ENCODE measurements around the gene WDR64.

The WDR64 gene

DNA sequence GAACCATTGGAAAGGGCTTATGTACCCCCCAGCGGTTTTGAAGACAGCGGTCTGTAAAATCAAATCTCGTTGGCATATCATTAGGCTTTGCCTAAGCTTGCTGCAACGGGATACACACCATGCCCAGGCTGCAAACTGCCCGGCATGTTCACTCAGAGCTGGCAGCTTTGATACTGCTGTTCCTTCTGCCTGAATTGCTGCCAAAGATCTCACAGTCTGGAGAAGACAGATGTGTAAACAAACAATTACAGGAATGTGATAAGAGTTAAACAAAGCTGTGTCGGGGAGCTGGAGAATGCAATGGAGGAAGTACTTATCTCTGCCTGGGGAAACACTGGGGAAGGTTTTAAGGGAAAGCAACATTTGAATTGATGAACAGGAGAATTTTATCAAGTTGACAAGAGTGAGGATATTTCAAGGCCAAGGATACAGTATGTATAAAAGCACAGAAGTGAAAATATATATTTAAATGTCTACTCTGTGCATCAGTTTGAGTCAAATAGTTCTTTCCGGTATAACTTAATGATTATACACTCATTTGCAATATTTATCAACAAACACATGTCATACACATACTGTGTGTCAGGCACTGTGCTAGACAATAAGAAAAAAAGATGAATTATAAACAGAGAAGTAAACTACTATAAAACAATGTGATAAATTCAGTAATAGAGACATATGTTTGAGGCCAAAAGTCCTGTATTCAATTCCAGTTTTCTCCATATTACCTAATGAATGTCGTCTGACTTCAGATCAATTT is 41.8 kb upstream of the WDR64 start:
- in situ Hi-C loops (cut with MboI; ENCODE audit: low sequenced_read_pairs, unreplicated experiment), result loop anchor here (10.0 kb wide), 1 partner anchor 385 kb away; the partner anchor contains the start of gene MAP1LC3C
- TF ChIP-seq, protein P1, sequence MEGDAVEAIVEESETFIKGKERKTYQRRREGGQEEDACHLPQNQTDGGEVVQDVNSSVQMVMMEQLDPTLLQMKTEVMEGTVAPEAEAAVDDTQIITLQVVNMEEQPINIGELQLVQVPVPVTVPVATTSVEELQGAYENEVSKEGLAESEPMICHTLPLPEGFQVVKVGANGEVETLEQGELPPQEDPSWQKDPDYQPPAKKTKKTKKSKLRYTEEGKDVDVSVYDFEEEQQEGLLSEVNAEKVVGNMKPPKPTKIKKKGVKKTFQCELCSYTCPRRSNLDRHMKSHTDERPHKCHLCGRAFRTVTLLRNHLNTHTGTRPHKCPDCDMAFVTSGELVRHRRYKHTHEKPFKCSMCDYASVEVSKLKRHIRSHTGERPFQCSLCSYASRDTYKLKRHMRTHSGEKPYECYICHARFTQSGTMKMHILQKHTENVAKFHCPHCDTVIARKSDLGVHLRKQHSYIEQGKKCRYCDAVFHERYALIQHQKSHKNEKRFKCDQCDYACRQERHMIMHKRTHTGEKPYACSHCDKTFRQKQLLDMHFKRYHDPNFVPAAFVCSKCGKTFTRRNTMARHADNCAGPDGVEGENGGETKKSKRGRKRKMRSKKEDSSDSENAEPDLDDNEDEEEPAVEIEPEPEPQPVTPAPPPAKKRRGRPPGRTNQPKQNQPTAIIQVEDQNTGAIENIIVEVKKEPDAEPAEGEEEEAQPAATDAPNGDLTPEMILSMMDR (IDR thresholded peaks at IDR 0.05; ENCODE audit: borderline replicate concordance, control extremely low read depth, extremely low read depth, insufficient read depth, missing control alignments), result no peak
- no peak for DNase-seq (ENCODE audit: low spot score)

DNA sequence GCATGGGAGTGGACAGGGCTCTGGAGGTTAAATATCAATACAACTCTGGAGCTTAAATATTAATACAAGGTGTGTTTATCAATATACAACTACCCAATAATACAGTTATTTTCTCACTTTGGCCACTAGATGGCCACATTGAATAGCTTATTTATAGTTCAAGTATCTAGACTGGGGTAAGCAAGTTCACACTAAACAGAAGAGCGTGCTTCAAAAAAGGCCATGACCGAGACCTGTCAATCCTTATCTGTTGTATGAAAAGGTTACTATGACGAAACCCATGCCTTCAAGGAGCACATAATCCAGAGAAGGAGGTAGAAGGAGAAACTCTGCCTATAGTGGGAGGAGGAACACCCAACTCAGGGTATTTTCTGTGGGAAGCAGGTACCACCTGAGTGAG is 41.0 kb upstream of the WDR64 start:
- peak; percentile 36 for DNase-seq (ENCODE audit: low spot score)
- in situ Hi-C loops (cut with MboI; ENCODE audit: low sequenced_read_pairs, unreplicated experiment), result loop anchor here (10.0 kb wide), 1 partner anchor 384 kb away; the partner anchor contains the start of gene MAP1LC3C
- TF ChIP-seq, protein P1 (IDR thresholded peaks at IDR 0.05; ENCODE audit: borderline replicate concordance, control extremely low read depth, extremely low read depth, insufficient read depth, missing control alignments), result peak; percentile 25

DNA sequence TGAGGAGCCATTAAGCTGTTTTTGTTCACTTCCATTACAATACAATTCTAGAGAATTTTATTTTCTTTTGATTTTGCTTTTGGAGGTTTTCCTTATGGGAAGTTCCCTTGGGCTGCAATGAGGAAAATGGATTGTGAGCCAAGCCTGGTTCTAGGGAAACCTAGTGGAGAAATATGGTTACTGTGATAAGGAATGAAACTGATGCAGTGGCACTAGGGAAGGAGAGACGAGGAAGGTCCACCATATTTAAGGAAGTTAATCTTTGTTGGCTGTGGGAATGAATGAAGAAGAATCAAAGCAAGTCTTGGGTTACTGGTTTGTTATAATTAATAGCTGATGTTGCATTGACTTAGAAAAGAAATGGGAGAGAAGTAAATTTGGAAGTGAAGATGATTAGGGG is 40.3 kb upstream of the WDR64 start:
- TF ChIP-seq, protein P1 (IDR thresholded peaks at IDR 0.05; ENCODE audit: borderline replicate concordance, control extremely low read depth, extremely low read depth, insufficient read depth, missing control alignments), result no peak
- in situ Hi-C loops (cut with MboI; ENCODE audit: low sequenced_read_pairs, unreplicated experiment), result loop anchor here (10.0 kb wide), 1 partner anchor 383 kb away; the partner anchor contains the start of gene MAP1LC3C
- DNase-seq (ENCODE audit: low spot score), result no peak

DNA sequence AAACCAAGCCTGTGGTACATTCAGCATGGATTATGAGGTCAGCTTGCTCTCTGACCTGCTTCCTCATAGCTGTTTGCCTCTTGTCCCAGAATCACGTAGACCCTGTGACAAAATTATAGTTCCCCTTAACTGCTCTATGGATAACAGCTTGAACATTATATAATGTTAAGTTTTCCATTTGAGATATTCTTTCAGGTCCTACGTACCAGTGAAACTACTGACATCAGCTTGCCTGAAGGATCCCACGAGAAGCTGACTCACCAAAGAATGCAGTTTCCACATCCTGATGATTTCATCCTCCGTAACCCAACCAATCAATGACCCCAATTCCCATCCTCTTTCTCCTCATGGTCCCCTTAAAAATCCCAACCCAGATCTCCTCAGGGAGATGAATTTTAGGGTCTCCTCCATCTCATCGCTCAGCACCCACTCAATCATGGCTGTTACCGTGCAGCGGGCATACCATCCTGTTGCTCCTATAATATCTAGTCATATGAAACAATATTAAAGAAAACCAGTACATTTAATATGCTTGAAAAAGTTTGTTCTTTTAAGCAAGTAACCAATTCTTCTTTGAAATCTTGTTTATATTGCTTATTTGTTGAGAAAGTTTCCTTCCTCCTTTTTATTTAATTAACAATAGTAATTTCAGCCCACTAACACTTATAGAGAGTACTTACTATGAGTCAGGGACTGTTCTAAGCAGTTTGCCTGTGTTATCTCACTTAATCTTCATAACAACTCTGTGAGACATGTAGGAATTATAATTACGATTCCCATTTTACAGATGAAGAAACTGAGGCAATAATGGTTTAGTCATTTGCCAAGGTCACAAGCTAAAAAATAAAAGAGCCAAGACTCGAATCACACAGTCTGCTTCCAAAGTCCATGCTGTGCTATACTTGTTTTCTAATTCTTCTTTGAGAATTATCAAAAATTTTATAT is 39.3 kb upstream of the WDR64 start:
- TF ChIP-seq, protein P1 (IDR thresholded peaks at IDR 0.05; ENCODE audit: borderline replicate concordance, control extremely low read depth, extremely low read depth, insufficient read depth, missing control alignments), result no peak
- DNase-seq (ENCODE audit: low spot score), result no peak
- in situ Hi-C loops (cut with MboI; ENCODE audit: low sequenced_read_pairs, unreplicated experiment), result loop anchor here (10.0 kb wide), 1 partner anchor 382 kb away; the partner anchor contains the start of gene MAP1LC3C

DNA sequence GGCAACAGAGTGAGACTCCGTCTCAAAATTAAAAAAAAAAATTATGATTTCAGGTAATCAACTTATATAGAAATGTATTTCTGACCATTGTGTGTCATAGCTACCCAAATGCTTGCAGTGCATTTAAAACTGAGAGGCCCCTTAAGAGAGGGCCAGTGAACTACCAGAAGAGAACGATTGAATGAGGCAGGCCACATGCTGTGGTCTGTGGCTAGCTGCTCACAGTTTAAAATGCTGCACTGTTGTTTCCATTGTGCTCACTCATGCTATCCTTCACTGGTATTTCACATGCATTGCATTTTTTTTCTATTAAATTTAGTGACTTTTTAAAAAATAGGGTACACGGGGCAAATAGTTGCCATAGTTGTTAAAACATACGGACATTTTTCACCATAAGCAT is 37.9 kb upstream of the WDR64 start:
- in situ Hi-C loops (cut with MboI; ENCODE audit: low sequenced_read_pairs, unreplicated experiment), result loop anchor here (10.0 kb wide), 1 partner anchor 381 kb away; the partner anchor contains the start of gene MAP1LC3C
- TF ChIP-seq, protein P1 (IDR thresholded peaks at IDR 0.05; ENCODE audit: borderline replicate concordance, control extremely low read depth, extremely low read depth, insufficient read depth, missing control alignments), result no peak
- no peak for DNase-seq (ENCODE audit: low spot score)

DNA sequence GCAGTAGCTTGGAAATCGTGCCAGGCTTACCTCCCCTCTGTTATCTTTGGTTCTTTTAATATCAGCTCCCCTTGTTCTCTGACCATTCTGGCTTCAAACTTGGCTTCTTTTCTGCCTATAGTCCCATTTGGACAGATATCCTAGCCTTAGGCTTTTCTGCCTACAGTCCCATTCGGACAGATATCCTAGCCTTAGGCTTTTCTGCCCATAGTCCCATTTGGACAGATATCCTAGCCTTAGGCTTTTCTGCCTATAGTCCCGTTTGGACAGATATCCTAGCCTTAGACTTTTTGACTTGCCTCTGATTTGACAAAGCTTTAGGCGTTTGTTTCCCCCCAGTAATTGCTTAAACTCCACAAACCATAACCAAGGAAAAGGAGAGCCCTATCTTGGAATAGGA is 37.5 kb upstream of the WDR64 start:
- in situ Hi-C loops (cut with MboI; ENCODE audit: low sequenced_read_pairs, unreplicated experiment), result loop anchor here (10.0 kb wide), 1 partner anchor 380 kb away; the partner anchor contains the start of gene MAP1LC3C

More for the DNA sequence above, 37.5 kb upstream of the WDR64 start:
- TF ChIP-seq, protein P1 (IDR thresholded peaks at IDR 0.05; ENCODE audit: borderline replicate concordance, control extremely low read depth, extremely low read depth, insufficient read depth, missing control alignments), result no peak
- no peak for DNase-seq (ENCODE audit: low spot score)

Data from GM13976 (cell line).